Astrocyte (in vitro differentiated cells and primary cell): Measurements from ENCODE around the gene HSPB3. TPM values are rescaled to one million over a fixed set of nuclear protein-coding genes. Genes with fewer than 3 reads are reported as not detected.

Experiments used
- DNase-seq: peaks from one replicate; pipeline ENCODE4 v3.0.0-alpha.2; 2010; ENCODE audit warnings: low read depth
- FAIRE-seq: peaks from 2 replicates; lab custom pipeline; 2011; peaks lifted over from hg19 to GRCh38; lab: Jason Lieb, UNC
- H2AFZ ChIP-seq: 2 replicates; pipeline ENCODE4 v1.6.0; 2012; ENCODE audit warnings: low read depth, low read length, inconsistent platforms
- H3K27ac ChIP-seq: 2 replicates; pipeline ENCODE4 v1.5.1; 2011; ENCODE audit warnings: low read depth, low read length, inconsistent platforms
- H3K27me3 ChIP-seq: 2 replicates; pipeline ENCODE4 v1.6.0; 2011; ENCODE audit warnings: low read length, inconsistent platforms; ENCODE audit not compliant: insufficient read depth
- H3K36me3 ChIP-seq: 2 replicates; pipeline ENCODE4 v1.5.1; 2011; ENCODE audit warnings: low read length, inconsistent platforms; ENCODE audit not compliant: insufficient read depth
- H3K4me1 ChIP-seq: 2 replicates; pipeline ENCODE4 v1.5.1; 2011; ENCODE audit warnings: low read length, inconsistent platforms; ENCODE audit not compliant: insufficient read depth
- H3K4me2 ChIP-seq: 2 replicates; pipeline ENCODE4 v1.6.0; 2012; ENCODE audit warnings: low read length, inconsistent platforms
- H3K4me3 ChIP-seq: 2 replicates; pipeline ENCODE4 v1.5.1; 2011; ENCODE audit warnings: low read depth, mild to moderate bottlenecking, low read length, inconsistent platforms; ENCODE audit not compliant: insufficient read depth
- H3K79me2 ChIP-seq: 2 replicates; pipeline ENCODE4 v1.6.0; 2012; ENCODE audit warnings: mild to moderate bottlenecking, low read length, inconsistent platforms; ENCODE audit not compliant: insufficient read depth
- H3K9ac ChIP-seq: 2 replicates; pipeline ENCODE4 v1.6.0; 2012; ENCODE audit warnings: mild to moderate bottlenecking, low read length, inconsistent platforms
- H3K9me3 ChIP-seq: 2 replicates; pipeline ENCODE4 v1.5.1; 2012; ENCODE audit warnings: low read depth, mild to moderate bottlenecking, low read length, inconsistent platforms; ENCODE audit not compliant: insufficient read depth
- H4K20me1 ChIP-seq: 2 replicates; pipeline ENCODE4 v1.6.0; 2012; ENCODE audit warnings: low read length, inconsistent platforms; ENCODE audit not compliant: insufficient read depth
- H3K27ac Mint-ChIP-seq: one replicate; pipeline ENCODE4 v1.8.0; 2021; ENCODE audit warnings: mild to moderate bottlenecking, mixed read lengths; ENCODE audit not compliant: unreplicated experiment
- H3K27me3 Mint-ChIP-seq: one replicate; pipeline ENCODE4 v1.8.0; 2021; ENCODE audit warnings: low read depth, mixed read lengths; ENCODE audit not compliant: unreplicated experiment
- H3K36me3 Mint-ChIP-seq: one replicate; pipeline ENCODE4 v1.8.0; 2021; ENCODE audit warnings: low read depth, mixed read lengths; ENCODE audit not compliant: unreplicated experiment
- H3K4me1 Mint-ChIP-seq: one replicate; pipeline ENCODE4 v1.8.0; 2021; ENCODE audit warnings: low read depth, mixed read lengths; ENCODE audit not compliant: unreplicated experiment
- H3K4me3 Mint-ChIP-seq: one replicate; pipeline ENCODE4 v1.8.0; 2021; ENCODE audit warnings: mild to moderate bottlenecking, moderate library complexity, mixed read lengths; ENCODE audit not compliant: unreplicated experiment
- H3K9me3 Mint-ChIP-seq: one replicate; pipeline ENCODE4 v1.8.0; 2021; ENCODE audit warnings: mild to moderate bottlenecking, mixed read lengths; ENCODE audit not compliant: unreplicated experiment
- EZH2 ChIP-seq: IDR thresholded peaks from 2 replicates; pipeline ENCODE4 v1.6.1; 2012; ENCODE audit warnings: mild to moderate bottlenecking, low read length, inconsistent platforms; ENCODE audit not compliant: insufficient read depth
- total RNA-seq: library from RNA; stranded (reverse); gene quantifications from 2 replicates; pipeline ENCODE4 v1.2.1, GENCODE V29; 2021
- TF ChIP-seq, protein P1 (sequence below): IDR thresholded peaks from 2 replicates; pipeline ENCODE4 v1.5.1; 2011; ENCODE audit warnings: low read depth, mild to moderate bottlenecking, inconsistent platforms, low read length, moderate library complexity; ENCODE audit not compliant: insufficient read depth

Gene HSPB3
- total RNA-seq, 1 donor from 2014 or later = not detected

DNA sequence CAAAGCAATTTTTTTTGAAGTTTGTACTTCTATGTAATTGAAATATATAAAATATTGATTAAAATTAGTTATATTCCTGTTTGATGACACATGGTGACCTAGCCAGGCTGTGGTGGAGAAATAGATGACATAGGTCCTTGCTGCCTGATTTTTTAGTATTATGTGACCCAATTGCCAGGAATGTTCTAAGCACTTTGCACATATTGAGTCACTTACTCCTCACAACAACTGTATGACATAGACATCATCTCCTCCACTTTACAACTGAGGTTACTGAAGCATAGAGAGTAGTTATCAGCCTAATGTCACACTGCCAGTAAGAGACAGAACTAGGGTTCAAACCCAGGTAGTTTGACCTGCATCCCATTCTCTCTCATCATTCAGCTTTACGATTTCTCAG is 35.8 kb downstream of the HSPB3 start:
- H3K9ac ChIP-seq = no peak overlapping the region
- H3K27ac ChIP-seq = no peak overlapping the region
- no peaks in the 10 kb centered on the region for H3K36me3 Mint-ChIP-seq
- DNase-seq (no peak), FAIRE-seq (no peak)
- peaks cover 4% of the 10 kb centered on the region for H3K27me3 ChIP-seq
- H3K4me1 Mint-ChIP-seq = no peaks in the 10 kb centered on the region
- no peaks in the 10 kb centered on the region for H3K9me3 ChIP-seq
- H3K27me3 Mint-ChIP-seq = peaks cover 4% of the 10 kb centered on the region
- H3K4me2 ChIP-seq = no peak overlapping the region
- no peaks in the 10 kb centered on the region for H3K36me3 ChIP-seq
- no peaks in the 10 kb centered on the region for H4K20me1 ChIP-seq
- peaks cover 3% of the 10 kb centered on the region for H3K9me3 Mint-ChIP-seq
- no peak overlapping the region for H3K4me3 Mint-ChIP-seq
- no peaks in the 10 kb centered on the region for H3K79me2 ChIP-seq
- TF ChIP-seq, protein P1, sequence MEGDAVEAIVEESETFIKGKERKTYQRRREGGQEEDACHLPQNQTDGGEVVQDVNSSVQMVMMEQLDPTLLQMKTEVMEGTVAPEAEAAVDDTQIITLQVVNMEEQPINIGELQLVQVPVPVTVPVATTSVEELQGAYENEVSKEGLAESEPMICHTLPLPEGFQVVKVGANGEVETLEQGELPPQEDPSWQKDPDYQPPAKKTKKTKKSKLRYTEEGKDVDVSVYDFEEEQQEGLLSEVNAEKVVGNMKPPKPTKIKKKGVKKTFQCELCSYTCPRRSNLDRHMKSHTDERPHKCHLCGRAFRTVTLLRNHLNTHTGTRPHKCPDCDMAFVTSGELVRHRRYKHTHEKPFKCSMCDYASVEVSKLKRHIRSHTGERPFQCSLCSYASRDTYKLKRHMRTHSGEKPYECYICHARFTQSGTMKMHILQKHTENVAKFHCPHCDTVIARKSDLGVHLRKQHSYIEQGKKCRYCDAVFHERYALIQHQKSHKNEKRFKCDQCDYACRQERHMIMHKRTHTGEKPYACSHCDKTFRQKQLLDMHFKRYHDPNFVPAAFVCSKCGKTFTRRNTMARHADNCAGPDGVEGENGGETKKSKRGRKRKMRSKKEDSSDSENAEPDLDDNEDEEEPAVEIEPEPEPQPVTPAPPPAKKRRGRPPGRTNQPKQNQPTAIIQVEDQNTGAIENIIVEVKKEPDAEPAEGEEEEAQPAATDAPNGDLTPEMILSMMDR = no peak
- TF ChIP-seq EZH2 = no peak
- H3K4me1 ChIP-seq = no peaks in the 10 kb centered on the region
- H2AFZ ChIP-seq = no peak overlapping the region
- no peak overlapping the region for H3K4me3 ChIP-seq
- H3K27ac Mint-ChIP-seq = no peak overlapping the region

DNA sequence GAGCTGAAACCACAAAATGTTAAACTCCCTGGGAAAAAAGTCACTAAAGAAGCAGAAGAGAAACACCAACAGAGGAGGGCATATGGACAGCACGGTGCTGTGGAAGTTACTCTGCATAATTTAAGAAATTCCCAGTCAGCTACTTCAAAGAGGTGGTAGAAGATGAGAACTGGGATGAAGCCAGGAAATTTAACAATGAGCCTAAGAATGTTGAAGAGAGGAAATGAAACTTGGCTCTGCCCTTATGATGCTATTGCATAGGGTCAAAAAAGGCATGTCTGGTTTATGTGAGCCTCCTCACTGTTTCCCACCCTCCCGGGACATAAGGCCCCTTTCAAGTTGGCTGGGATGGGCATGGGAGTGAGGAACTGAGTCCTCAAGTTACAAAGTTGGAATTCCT is 36.7 kb downstream of the HSPB3 start:
- H3K9ac ChIP-seq = no peak overlapping the region
- H2AFZ ChIP-seq = no peak overlapping the region
- no peaks in the 10 kb centered on the region for H3K4me1 ChIP-seq
- no peaks in the 10 kb centered on the region for H3K79me2 ChIP-seq
- DNase-seq (peak; percentile 12), FAIRE-seq (no peak)
- H3K9me3 ChIP-seq = no peaks in the 10 kb centered on the region
- peaks cover 4% of the 10 kb centered on the region for H3K27me3 ChIP-seq
- peaks cover 4% of the 10 kb centered on the region for H3K27me3 Mint-ChIP-seq
- peaks cover 3% of the 10 kb centered on the region for H3K9me3 Mint-ChIP-seq
- no peaks in the 10 kb centered on the region for H3K36me3 Mint-ChIP-seq
- no peak overlapping the region for H3K27ac Mint-ChIP-seq
- H3K4me1 Mint-ChIP-seq = no peaks in the 10 kb centered on the region
- TF ChIP-seq EZH2 = no peak
- TF ChIP-seq, protein P1 = no peak
- H3K4me3 ChIP-seq = no peak overlapping the region
- H3K4me2 ChIP-seq = no peak overlapping the region
- H3K4me3 Mint-ChIP-seq = no peak overlapping the region
- no peaks in the 10 kb centered on the region for H3K36me3 ChIP-seq
- no peak overlapping the region for H3K27ac ChIP-seq
- H4K20me1 ChIP-seq = no peaks in the 10 kb centered on the region

DNA sequence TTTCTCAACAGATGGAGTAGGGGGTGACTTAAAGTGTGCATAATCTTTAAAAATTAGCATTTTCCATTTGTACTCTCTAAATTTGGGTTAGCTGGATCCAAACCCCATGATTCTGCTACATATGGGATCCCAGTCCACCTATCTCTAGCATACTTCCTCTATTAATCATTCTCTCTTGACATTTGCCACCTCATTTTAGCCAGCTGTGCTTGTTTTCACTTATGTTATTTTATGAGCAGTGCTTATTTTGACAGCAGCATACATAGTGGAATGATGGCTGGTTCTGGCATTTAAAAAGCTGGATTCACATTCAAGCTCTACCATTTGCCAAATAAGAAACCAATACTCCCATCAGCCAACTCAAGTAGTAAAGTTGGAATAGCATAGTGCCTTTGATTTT is 39.5 kb downstream of the HSPB3 start:
- peaks cover 4% of the 10 kb centered on the region for H3K27me3 Mint-ChIP-seq

More for the DNA sequence above, 39.5 kb downstream of the HSPB3 start:
- Histone ChIP-seq H3K27me3 (peaks cover 4% of the 10 kb centered on the region), H3K9ac (no peak overlapping the region), H3K79me2 (no peaks in the 10 kb centered on the region), H3K4me3 (no peak overlapping the region), H3K4me2 (no peak overlapping the region), H4K20me1 (no peaks in the 10 kb centered on the region), H2AFZ (no peak overlapping the region), H3K36me3 (no peaks in the 10 kb centered on the region), H3K9me3 (no peaks in the 10 kb centered on the region), H3K27ac (no peak overlapping the region), H3K4me1 (no peaks in the 10 kb centered on the region)
- H3K4me3 Mint-ChIP-seq = no peak overlapping the region
- TF ChIP-seq, protein P1 = no peak
- TF ChIP-seq EZH2 = no peak
- H3K9me3 Mint-ChIP-seq = peaks cover 16% of the 10 kb centered on the region
- no peaks in the 10 kb centered on the region for H3K4me1 Mint-ChIP-seq
- H3K36me3 Mint-ChIP-seq = no peaks in the 10 kb centered on the region
- FAIRE-seq (no peak), DNase-seq (no peak)
- H3K27ac Mint-ChIP-seq = no peak overlapping the region

Other genes with a start within 250 kb of the HSPB3 start
- gene ARL15, start 145.1 kb upstream of the HSPB3 start, total RNA-seq = 29.1 and 30.3 TPM in 2 replicates
- 38.8 and 43.5 TPM in 2 replicates for gene SNX18, start 62.1 kb downstream of the HSPB3 start, total RNA-seq